ENCODE data around the gene CRTC3.

The CRTC3 gene

GRCh38 chr15:90596943-90597342, 67.2 kb downstream of the CRTC3 start:
- no peak for FAIRE-seq

- FAIRE-seq = no peak
These were observed 67.9 kb downstream of the CRTC3 start for GRCh38 chr15:90597577-90597976.

GRCh38 chr15:90598031-90598577, 68.4 kb downstream of the CRTC3 start:
- no peak for FAIRE-seq

GRCh38 chr15:90598679-90599078, 69.0 kb downstream of the CRTC3 start:
- no peak for FAIRE-seq

- no peak for FAIRE-seq
These were observed 69.4 kb downstream of the CRTC3 start for GRCh38 chr15:90599116-90599515.

GRCh38 chr15:90599644-90600043, 69.9 kb downstream of the CRTC3 start:
- no peak for FAIRE-seq

GRCh38 chr15:90600954-90601353, 71.2 kb downstream of the CRTC3 start:
- FAIRE-seq = no peak

- FAIRE-seq = no peak
These were observed 74.2 kb downstream of the CRTC3 start for GRCh38 chr15:90603893-90604292.

GRCh38 chr15:90606641-90607040, 76.9 kb downstream of the CRTC3 start:
- no peak for FAIRE-seq

GRCh38 chr15:90607361-90607760, 77.6 kb downstream of the CRTC3 start:
- no peak for FAIRE-seq

GRCh38 chr15:90609242-90610180, 79.8 kb downstream of the CRTC3 start:
- no peak for FAIRE-seq

- FAIRE-seq = no peak
These were observed 80.5 kb downstream of the CRTC3 start for GRCh38 chr15:90610190-90610589.

GRCh38 chr15:90611157-90611556, 81.4 kb downstream of the CRTC3 start:
- FAIRE-seq = no peak

GRCh38 chr15:90617171-90617570, 87.4 kb downstream of the CRTC3 start:
- no peak for FAIRE-seq

GRCh38 chr15:90617668-90618097, 88.0 kb downstream of the CRTC3 start:
- no peak for FAIRE-seq

- FAIRE-seq = no peak
These were observed 88.8 kb downstream of the CRTC3 start for GRCh38 chr15:90618330-90619125.

GRCh38 chr15:90619468-90619867, 89.7 kb downstream of the CRTC3 start:
- no peak for FAIRE-seq

GRCh38 chr15:90619939-90620338, 90.2 kb downstream of the CRTC3 start:
- FAIRE-seq = no peak

- FAIRE-seq = no peak
These were observed 90.8 kb downstream of the CRTC3 start for GRCh38 chr15:90620379-90621067.

GRCh38 chr15:90623854-90624253, 94.1 kb downstream of the CRTC3 start:
- no peak for FAIRE-seq

GRCh38 chr15:90624278-90624981, 94.7 kb downstream of the CRTC3 start:
- FAIRE-seq = no peak

GRCh38 chr15:90625037-90625436, 95.3 kb downstream of the CRTC3 start:
- FAIRE-seq = no peak
